ENCODE measurements around the gene ROR1.

The ROR1 gene

DNA sequence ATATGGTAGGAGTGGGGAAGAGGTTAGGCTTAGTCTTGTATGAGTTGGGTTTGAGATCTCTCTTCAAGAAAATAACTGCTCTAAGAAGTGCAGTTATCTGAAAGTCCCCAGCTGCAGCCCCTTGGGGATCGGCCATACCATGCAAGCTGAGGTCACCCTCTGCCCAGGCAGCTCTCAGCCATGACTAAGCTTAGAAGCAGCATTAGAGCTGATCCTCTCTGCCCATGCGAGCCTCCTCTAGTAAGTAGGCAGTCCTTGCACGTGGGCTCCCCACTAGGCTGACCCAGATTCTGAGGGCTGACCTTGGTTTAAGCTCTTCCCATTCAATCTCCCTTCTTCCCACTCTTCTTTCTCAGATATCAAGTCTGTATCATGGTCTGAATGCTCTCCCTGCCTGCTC, 308.6 kb downstream of the ROR1 start:
- H3K4me3 ChIP-seq (ENCODE audit: low read length): no peak overlapping the region
- DNase-seq (ENCODE audit: low read depth): peak; percentile 74
- TF ChIP-seq, protein P1, sequence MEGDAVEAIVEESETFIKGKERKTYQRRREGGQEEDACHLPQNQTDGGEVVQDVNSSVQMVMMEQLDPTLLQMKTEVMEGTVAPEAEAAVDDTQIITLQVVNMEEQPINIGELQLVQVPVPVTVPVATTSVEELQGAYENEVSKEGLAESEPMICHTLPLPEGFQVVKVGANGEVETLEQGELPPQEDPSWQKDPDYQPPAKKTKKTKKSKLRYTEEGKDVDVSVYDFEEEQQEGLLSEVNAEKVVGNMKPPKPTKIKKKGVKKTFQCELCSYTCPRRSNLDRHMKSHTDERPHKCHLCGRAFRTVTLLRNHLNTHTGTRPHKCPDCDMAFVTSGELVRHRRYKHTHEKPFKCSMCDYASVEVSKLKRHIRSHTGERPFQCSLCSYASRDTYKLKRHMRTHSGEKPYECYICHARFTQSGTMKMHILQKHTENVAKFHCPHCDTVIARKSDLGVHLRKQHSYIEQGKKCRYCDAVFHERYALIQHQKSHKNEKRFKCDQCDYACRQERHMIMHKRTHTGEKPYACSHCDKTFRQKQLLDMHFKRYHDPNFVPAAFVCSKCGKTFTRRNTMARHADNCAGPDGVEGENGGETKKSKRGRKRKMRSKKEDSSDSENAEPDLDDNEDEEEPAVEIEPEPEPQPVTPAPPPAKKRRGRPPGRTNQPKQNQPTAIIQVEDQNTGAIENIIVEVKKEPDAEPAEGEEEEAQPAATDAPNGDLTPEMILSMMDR (IDR thresholded peaks at IDR 0.05; ENCODE audit: insufficient read depth, low read depth, low read length, missing control alignments): no peak

DNA sequence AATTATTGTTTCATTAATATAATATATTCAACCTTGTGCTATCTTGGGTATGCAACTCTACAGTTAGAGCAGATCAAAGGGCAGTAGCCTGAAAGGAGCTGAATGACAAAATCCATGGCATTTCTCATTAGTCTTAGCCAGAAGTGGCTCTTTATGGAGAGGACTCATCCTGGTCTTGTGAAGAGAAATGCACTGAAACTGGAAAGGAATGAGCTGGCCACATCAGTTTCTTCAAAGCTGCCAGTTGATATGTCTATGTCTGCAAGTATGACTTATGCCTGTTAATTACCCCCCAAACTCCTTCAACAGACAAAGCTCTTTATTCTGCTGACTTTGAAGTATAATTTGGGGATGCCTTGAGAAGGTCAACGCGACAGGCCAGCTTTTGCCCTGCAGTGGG, 310.6 kb downstream of the ROR1 start:
- TF ChIP-seq, protein P1 (IDR thresholded peaks at IDR 0.05; ENCODE audit: insufficient read depth, low read depth, low read length, missing control alignments): no peak
- no peak overlapping the region for H3K4me3 ChIP-seq (ENCODE audit: low read length)
- DNase-seq (ENCODE audit: low read depth): no peak

DNA sequence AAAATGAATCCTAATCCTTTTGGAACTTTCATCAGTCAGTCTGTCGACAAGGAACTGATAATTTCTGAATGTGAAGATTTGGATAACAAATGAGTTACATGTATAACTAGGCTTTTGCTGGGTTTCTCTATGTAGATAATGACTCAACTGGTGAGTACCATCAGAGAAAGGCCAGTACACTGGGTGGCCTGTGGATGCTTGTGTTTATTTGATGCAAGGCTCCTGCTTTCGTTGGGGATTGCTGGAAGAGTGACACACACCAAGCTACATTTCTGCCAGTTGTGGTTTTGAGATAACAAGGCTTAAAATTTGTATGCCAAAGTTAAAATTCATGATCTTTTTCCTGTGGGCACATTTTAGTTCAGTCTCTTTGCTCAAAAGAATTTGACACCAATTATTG, 314.0 kb downstream of the ROR1 start:
- no peak overlapping the region for H3K4me3 ChIP-seq (ENCODE audit: low read length)
- TF ChIP-seq, protein P1 (IDR thresholded peaks at IDR 0.05; ENCODE audit: insufficient read depth, low read depth, low read length, missing control alignments): no peak
- peak; percentile 17 for DNase-seq (ENCODE audit: low read depth)

DNA sequence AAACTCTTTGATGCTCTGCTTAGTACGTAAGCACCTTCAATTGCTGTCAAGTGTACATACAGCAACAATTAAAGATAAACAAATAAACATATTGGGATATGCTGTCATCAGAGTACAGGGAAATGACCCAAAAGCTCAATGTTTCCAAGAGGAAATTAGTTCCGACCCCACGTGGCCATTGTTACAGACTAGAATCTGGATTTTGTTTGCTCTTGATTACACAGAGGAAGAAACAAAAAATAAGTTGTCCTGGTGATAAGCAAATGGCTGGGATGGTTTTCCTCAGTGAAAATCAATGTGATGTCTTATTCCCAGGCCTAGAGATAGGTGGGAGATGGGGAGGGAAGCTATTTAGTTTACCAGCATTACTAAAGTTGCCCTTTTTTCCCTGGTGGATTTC, 316.6 kb downstream of the ROR1 start:
- no peak overlapping the region for H3K4me3 ChIP-seq (ENCODE audit: low read length)
- TF ChIP-seq, protein P1 (IDR thresholded peaks at IDR 0.05; ENCODE audit: insufficient read depth, low read depth, low read length, missing control alignments): no peak
- no peak for DNase-seq (ENCODE audit: low read depth)

DNA sequence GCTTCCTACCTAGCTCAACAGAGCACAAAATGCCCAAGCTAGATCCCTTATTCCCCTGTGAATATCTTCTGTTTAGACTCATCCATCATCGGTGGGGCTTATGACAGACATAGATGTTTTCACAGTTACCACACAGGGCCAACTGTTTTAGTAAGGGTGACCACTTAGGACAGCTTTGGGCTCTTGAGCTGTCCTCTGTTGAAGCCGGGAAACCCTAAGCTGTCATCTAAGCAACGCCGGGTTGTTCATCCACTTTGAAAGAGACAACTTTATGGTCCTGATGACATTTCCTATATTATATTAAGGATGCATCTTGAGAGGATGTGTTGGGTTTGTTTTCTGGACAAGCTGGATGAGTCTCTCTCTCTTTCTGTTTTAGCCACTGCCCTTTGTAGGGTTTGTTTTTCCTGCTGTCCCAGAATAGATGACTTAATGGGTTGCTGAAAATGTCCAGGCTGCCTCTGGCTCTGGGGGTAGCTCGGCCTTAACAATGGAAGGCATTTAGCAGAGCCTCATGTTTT, 319.1 kb downstream of the ROR1 start:
- TF ChIP-seq, protein P1 (IDR thresholded peaks at IDR 0.05; ENCODE audit: insufficient read depth, low read depth, low read length, missing control alignments): no peak
- H3K4me3 ChIP-seq (ENCODE audit: low read length): no peak overlapping the region
- no peak for DNase-seq (ENCODE audit: low read depth)

DNA sequence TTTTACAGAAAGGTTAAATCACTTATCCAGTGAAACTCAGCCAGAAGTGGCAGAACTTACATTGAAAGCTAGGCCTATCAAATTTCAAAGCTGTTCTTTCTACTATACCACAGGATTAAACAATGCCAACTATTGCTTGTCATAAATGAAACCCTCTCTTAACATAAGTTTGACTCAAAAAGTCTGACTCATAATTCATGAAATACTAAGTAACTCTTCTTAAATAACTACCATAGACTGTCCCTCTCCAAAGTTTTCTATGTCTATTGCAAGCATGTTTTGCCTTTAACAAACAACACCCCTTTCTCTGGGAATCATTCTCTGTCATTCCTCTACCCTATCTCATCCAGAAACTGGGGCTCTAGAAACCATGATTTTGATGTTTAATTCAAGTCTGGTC, 320.1 kb downstream of the ROR1 start:
- TF ChIP-seq, protein P1 (IDR thresholded peaks at IDR 0.05; ENCODE audit: insufficient read depth, low read depth, low read length, missing control alignments): no peak
- no peak overlapping the region for H3K4me3 ChIP-seq (ENCODE audit: low read length)
- peak; percentile 60 for DNase-seq (ENCODE audit: low read depth)

DNA sequence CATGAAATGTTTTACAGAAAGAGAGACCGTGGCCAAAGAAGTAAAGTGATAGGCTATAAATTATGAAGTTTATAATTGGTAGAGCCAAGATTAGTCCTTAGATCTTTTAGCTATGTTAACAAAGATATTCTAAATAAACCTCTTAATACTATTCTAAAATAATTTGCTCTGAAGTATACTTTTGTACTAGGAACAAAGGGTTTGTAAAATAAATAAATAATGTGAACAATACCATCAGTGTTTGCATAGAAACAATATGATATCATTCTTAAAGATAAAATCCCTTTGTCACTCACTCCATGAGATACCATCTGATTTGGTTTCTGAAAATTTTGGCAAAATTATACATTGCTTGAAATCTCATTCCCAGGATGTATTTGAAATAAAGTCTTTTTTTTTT, 322.0 kb downstream of the ROR1 start:
- no peak for DNase-seq (ENCODE audit: low read depth)
- TF ChIP-seq, protein P1 (IDR thresholded peaks at IDR 0.05; ENCODE audit: insufficient read depth, low read depth, low read length, missing control alignments): no peak
- H3K4me3 ChIP-seq (ENCODE audit: low read length): no peak overlapping the region

All from epithelial cell of esophagus (primary cell).